ENCODE measurements around the gene EMILIN2. TPM values are rescaled to one million over a fixed set of nuclear protein-coding genes. Genes with fewer than 3 reads are reported as not detected.

The EMILIN2 gene
- total and polyA plus RNA-seq, 9 of the 15 experiments (the other 6 are each of a cell fraction or from before 2014, with no cell fraction given), result 0.01 to 0.40 (median 0.19) TPM

GRCh38 chr18:2853926-2854664 lies 7.3 kb downstream of the EMILIN2 start (continued):
- TF ChIP-seq FOSL1 (tag; conservative IDR thresholded peaks at IDR 0.05), result peak; percentile 66
- TF ChIP-seq ZEB2 (IDR thresholded peaks at IDR 0.05), result peak; percentile 99
- peak; percentile 99 for TF ChIP-seq TCF3 (CRISPR knock-in tag; IDR thresholded peaks at IDR 0.05)
- TF ChIP-seq TARDBP (IDR thresholded peaks at IDR 0.05), result peak; percentile 72; the same call in 1 of the 2 replicates
- TF ChIP-seq FOXJ2 (tag; IDR thresholded peaks at IDR 0.05), result peak; percentile 89
- no peak for TF ChIP-seq BRD4 (IDR thresholded peaks at IDR 0.05)
- peak; percentile 88 for TF ChIP-seq MTA1 (IDR thresholded peaks at IDR 0.05; ENCODE audit: borderline replicate concordance)
- no peak for TF ChIP-seq ZSCAN29 (IDR thresholded peaks at IDR 0.05)
- TF ChIP-seq MEF2A (IDR thresholded peaks at IDR 0.05; ENCODE audit: control insufficient read depth, low read depth, low read length), result 0 out of 2 replicates have a peak, but pooled peaks have one; percentile 47
- TF ChIP-seq SAFB2 (IDR thresholded peaks at IDR 0.05; ENCODE audit: borderline replicate concordance, low read depth, low read length, severe bottlenecking), result no peak
- no peak for TF ChIP-seq SREBF1 (IDR thresholded peaks at IDR 0.05; ENCODE audit: borderline replicate concordance, low read depth, low read length)
- TF ChIP-seq WHSC1 (IDR thresholded peaks at IDR 0.05; ENCODE audit: low read length), result no peak
- peak; percentile 14 for TF ChIP-seq POU5F1 (IDR thresholded peaks at IDR 0.05; ENCODE audit: borderline replicate concordance, low read depth, low read length, partially characterized antibody)
- no peak for TF ChIP-seq IRF1 (CRISPR knock-in tag; IDR thresholded peaks at IDR 0.05; ENCODE audit: borderline replicate concordance)
- TF ChIP-seq ZNF124 (CRISPR knock-in tag; IDR thresholded peaks at IDR 0.05), result no peak
- TF ChIP-seq JUND (IDR thresholded peaks at IDR 0.05; ENCODE audit: borderline replicate concordance, low read depth, low read length), result peak; percentile 78
- TF ChIP-seq JUND (tag; IDR thresholded peaks at IDR 0.05; ENCODE audit: borderline replicate concordance, low read depth, low read length), result peak; percentile 49; the same call in 1 of the 3 replicates
- peak; percentile 92 to 94 for TF ChIP-seq KDM1A (IDR thresholded peaks at IDR 0.05)
- TF ChIP-seq PBX2 (CRISPR knock-in tag; IDR thresholded peaks at IDR 0.05; ENCODE audit: low read depth), result no peak
- TF ChIP-seq PBX2 (tag; conservative IDR thresholded peaks at IDR 0.05; ENCODE audit: low read depth), result peak; percentile 42; the same call in 1 of the 2 replicates
- TF ChIP-seq TCFL5 (CRISPR knock-in tag; conservative IDR thresholded peaks at IDR 0.05), result no peak
- no peak for TF ChIP-seq CTCFL (IDR thresholded peaks at IDR 0.05; ENCODE audit: borderline replicate concordance, insufficient read depth, low read depth, low read length, poor library complexity, severe bottlenecking)
- no peak for TF ChIP-seq HNRNPH1 (optimal IDR thresholded peaks at IDR 0.05; ENCODE audit: low read depth, low read length)
- no peak for TF ChIP-seq ELF1 (tag; IDR thresholded peaks at IDR 0.05)
- no peak for TF ChIP-seq SREBF2 (CRISPR knock-in tag; IDR thresholded peaks at IDR 0.05)
